GM21423 (cell line): ENCODE measurements around the gene FAIM.
"Not testable (repeated sequence)": the region's sequence is repeated elsewhere in the genome, so short reads cannot be mapped to it uniquely, and the experiment has no call there.

Source experiments
- ATAC-seq: cut with Tn5 transposase; IDR thresholded peaks from one replicate; pipeline ENCODE4 v1.9.1; 2021; ENCODE audit warnings: mild to moderate bottlenecking, moderate library complexity; ENCODE audit not compliant: unreplicated experiment

Gene FAIM

DNA sequence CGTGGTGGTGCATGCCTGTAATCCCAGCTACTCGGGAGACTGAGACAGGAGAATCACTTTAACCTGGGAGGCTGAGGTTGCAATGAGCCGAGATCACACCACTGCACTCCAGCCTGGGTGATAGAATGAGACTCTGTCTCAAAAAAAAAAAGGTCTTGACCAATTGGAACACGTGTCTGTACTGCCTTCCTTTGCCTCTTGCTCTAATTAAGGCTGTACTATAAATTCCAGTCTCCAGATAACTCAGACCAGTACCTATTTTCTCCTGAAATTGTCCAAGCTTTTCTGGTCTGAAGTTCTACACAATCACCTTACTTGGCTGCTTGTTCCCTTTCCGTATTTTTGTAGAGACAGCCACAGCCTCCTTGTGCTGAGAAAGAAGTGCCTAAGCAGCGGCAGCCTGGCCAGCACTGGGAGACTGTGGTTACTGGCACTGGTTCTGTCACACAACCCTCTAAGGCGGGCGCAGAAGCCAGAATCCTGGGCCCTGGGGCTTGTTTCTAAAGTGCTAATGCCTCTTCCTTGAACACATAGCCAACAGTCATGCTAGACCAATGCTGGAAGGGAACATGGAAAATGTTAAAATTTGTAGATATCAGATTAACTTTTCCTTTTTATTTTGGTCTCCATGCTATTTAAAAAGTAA lies 8.3 kb upstream of the FAIM start:
- no peak for ATAC-seq

DNA sequence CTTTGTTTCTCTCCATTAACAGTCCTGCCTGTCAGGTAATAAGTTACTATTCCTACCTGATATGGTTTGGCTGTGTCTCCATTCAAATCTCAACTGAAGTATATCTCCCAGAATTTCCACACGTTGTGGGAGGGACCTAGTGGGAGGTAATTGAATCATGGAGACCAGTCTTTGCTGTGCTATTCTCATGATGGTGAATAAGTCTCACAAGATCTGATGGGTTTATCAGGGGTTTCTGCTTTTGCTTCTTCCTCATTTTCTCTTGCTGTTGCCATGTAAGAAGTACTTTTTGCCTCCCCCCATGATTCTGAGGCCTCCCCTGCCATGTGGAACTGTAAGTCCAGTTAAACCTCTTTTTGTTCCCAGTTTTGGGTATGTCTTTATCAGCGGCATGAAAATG lies 6.9 kb upstream of the FAIM start:
- ATAC-seq, result not testable (repeated sequence)

DNA sequence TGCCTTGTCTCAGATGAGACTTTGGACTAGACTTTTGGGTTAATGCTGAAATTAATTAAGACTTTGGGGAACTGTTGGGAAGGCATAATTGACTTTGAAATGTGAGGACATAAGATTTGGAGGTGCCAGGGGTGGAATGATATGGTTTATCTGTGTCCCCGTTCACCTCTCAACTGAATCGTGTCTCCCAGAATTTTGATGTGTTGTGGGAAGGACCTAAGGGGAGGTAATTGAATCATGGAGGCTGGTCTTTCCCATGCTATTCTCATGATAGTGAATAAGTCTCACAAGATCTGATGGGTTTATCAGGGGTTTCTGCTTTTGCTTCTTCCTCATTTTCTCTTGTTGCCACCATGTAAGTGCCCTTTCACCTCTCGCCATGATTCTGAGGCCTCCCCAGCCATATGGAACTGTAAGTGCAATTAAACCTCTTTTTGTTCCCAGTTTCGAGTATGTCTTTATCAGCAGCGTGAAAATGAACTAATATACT lies 4.4 kb upstream of the FAIM start:
- not testable (repeated sequence) for ATAC-seq

- no peak for ATAC-seq
Observed at GRCh38 chr3:138609898-138610266, 1.3 kb downstream of the FAIM start.

DNA sequence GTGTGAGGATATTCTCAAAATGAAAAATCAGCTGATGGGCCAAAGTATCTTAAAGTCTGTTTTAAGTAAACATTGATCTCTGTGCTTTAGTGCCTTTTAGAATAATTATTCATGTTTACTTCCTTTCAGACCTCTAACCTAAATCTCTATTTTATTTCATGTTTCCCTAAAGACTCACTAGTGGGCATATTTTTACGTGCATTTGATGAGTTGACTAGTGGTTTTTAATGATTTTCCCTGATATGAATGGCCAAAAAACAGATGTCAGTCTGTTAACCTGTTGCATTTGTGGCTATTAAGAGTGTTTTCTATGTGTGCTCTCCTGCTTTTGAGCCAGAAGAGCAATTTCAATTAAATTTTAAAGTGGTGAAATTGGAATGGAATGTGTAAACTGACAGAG lies 6.9 kb downstream of the FAIM start:
- ATAC-seq, result no peak

DNA sequence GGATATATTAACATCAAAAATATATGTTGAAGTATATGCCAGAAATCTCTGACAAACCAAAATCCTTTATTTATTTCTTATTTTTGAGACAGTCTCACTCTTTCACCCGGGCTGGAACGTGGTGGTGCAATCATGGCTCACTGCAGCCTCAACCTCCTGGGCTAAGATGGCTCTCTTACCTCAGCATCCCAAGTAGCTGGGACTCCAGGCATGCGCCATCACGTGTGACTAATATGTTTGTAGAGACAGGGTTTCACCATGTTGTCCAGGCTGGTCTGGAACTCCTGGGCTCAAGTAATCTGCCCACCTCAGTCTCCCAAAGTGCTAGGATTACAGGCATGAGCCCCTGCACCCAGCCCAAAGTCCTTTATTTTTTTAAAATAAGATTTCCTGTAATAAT lies 11.9 kb downstream of the FAIM start:
- ATAC-seq, result no peak

GRCh38 chr3:138624518-138624917 lies 15.9 kb downstream of the FAIM start:
- ATAC-seq, result no peak

- no peak for ATAC-seq
Observed at GRCh38 chr3:138625707-138626365, 17.3 kb downstream of the FAIM start.

DNA sequence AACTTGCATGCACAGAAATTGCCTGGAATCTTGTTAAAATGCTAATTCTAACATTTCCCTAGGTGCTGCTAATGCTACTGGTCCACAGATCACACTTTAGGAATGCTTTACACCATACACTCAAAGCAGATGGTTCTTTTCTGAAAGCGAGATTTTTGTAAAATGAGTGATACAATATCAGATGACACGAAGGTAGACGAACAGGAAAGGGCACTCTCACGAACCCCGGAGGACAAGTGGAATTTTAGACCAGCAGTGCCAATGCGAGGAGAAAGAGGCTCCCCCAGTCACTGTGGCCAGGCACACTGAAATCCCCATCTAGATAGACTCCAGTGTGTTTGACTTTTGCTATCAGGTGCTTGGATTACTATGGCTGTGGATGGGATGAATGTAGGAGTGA lies 21.0 kb downstream of the FAIM start:
- no peak for ATAC-seq

- no peak for ATAC-seq
Observed at GRCh38 chr3:138638641-138639040, 30.1 kb downstream of the FAIM start.

DNA sequence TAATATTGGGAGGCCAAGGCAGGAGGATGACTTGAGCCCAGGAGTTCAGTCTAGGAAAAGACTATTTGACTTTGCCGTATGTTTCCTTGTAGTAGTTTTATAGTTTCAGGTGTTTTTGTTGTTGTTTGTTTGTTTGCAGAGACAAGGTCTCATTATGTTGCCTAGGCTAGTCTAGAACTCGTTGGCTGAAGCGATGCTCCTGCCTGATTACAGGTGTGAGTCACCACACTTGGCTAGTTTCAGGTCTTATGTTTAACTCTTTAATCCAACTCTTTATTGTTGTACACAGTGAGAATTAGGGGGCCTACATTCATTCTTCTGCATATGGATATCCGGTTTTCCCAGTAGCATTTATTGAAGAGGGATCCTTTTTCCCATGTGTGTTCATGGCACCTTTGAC lies 32.0 kb downstream of the FAIM start:
- ATAC-seq, result no peak

DNA sequence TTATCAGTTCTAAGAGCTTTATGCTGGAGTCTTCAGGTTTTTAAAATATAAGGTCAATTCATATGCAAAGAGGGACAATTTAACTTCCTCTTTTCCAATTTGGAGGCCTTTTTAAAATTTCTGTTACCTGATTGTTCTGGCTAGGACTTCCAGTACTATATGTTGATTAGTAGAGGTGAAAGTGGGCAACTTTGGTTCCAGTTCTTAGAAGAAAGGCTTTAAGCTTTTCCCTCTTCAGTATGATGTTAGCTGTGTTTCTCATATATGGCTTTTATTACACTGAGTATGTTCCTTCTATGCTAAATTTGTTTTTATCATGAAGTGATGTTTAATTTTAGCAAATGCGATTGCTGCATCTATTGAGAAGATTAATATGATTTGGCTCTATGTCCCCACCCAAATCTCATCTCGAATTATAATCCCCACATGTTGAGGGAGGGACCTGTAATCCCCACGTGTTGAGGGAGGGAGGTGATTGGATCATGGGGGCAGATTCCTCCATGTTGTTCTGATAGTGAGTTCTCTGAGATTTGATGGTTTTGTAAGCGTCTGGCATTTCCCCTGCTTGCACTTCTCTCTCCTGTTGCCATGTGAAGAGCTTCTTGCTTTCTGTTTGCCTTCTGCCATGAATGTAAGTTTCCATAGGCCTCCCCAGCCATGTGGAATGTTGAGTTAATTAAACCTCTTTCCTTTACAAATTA lies 33.8 kb downstream of the FAIM start:
- no peak for ATAC-seq

- ATAC-seq, result no peak
Observed at GRCh38 chr3:138642927-138643253, 34.3 kb downstream of the FAIM start.

DNA sequence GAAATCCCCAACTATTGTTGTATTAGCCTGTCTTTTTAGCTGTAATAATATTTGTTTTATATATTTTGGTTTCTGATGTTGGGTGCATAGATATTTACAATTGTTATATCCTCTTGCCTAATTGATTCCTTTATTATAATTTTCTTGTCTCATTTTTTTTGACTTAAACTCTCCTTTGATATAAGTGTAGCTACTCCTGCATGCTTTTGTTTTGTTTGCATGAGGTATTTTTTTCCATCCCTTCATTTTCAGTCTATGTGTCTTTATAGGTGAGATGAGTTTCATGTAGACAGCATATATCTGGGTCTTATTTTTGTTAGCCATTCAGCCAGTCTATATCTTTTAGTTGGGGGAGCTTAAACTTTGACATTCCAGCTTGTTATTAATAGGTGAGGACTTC lies 37.4 kb downstream of the FAIM start:
- ATAC-seq, result no peak

GRCh38 chr3:138646513-138646912 lies 37.9 kb downstream of the FAIM start:
- no peak for ATAC-seq

DNA sequence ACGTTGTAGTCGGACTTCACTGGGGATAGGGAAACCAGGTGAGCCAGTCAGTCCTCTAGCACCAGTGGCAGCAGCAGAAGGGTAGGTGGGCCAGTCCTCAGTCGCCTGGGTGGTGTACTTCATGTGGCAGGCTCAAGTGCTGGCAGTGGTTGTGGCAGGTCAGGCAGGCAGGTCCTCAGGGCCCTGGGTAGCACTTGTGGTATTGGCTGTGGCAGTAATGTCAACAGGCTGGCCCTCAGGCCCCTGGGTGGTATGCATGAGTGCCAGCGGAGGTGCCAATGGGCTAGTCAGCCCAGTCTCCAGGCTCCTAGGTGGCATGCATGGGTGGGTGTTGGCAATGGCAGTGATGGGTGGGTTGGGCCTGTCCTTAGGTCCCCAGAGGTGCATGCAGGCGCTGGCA lies 40.6 kb downstream of the FAIM start:
- ATAC-seq, result no peak

DNA sequence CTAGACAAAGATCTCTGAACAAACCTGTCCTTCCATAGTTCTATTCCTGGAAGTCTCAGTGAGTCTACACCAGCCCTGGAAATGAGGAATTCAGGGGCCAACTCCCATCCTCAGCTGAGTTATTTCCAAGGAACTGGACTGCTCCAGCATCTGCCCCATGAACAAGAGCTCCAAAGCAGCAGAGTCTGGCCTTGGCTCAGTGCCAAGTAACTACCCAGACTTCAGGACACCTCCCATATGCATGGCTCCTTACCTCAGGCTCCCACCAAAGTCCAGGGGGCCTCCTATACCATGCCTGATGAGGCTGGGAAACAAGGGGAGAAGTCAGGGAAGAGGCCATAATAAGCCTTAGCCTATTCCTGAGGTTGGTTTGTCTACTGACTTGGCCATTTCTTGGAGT lies 45.0 kb downstream of the FAIM start:
- ATAC-seq, result no peak

DNA sequence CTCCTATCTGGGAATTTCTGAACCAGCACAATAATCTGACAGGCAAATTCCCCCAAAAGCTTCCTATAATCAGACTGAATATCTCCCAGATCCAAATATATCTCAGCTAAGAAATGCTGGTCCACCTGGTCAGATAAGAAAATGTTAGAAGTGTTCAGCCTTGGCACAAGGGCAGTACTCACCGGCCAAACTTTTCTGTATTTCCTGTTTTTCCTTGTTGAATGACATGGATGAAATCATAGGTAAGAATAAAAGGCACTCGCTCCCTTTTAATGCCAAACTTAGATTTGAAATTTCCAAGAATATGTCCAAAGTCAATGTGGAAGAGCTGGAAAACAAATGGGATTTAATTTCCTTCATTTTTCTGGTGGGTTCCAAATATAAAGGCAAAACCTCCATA lies 48.9 kb downstream of the FAIM start:
- no peak for ATAC-seq

DNA sequence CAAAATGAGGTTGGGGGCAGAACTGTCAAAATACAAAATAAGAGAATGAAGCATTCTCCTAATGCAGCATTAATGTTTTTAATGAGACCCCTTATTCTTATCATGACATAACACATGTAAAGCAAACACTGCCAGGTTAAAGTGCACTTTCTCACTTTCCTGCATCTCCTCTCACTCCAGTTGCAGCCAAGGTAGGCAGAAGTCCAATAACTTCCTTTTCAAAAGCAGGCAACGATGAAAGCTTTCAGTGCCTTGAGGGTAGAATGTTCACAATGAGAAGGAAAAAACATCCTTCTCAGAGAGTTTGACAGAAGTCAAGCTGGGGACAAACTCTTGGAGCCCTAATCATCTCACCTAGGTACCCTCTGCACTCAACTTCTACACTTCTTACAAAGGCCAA lies 59.5 kb downstream of the FAIM start:
- no peak for ATAC-seq

GRCh38 chr3:138670407-138670806 lies 61.8 kb downstream of the FAIM start:
- no peak for ATAC-seq

DNA sequence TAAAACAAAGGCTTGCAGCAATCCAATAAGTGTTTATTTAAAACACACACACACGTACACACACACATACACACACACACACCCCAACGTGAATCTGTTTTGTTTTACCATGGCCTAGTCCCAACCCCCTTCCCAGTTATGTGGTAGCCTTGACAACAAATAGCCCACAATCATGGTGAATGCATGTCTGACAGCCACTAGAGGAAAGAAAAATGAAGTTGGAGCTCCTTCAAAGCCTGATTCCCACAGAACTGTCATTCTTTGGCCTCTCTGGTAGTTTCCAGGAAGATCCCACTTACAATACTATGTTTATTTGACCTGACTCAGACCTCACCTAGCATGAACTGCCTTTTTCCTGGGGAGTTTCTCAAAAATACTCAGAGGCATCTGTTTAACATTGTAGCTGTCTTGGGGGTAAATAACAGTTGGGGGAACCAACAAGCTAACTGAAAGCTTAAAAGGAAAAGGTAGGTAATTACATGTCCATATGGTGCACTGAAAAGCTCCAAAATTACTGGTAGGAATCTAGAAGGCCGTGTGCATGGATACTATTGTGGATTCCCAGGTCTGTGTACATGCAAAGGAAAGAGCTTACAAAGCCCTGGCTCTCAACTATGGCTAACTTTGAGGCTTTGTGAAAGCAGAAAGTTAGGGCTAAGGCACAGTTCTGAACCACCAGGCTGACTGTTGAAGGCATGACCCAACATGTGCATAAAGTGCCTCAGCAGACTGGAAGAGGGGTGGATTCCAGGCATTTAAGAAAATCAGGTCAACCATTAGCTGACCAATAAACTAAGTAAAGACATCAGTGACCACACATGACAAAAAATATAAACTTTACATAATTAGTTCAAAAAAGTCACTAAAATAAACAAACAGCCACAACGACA lies 65.3 kb downstream of the FAIM start:
- ATAC-seq, result no peak
